ENCODE results near the gene RAET1L. TPM values are rescaled to one million over a fixed set of nuclear protein-coding genes. Genes with fewer than 3 reads are reported as not detected.
"Not testable (repeated sequence)": the region's sequence is repeated elsewhere in the genome, so short reads cannot be mapped to it uniquely, and the experiment has no call there.

Gene RAET1L
- total RNA-seq, 2 donors from 2014 or later, result not detected

- H3K9me3 Mint-ChIP-seq, result no peaks in the 10 kb centered on the region
These were observed 3.5 kb upstream of the RAET1L start for GRCh38 chr6:150028799-150029198.

DNA sequence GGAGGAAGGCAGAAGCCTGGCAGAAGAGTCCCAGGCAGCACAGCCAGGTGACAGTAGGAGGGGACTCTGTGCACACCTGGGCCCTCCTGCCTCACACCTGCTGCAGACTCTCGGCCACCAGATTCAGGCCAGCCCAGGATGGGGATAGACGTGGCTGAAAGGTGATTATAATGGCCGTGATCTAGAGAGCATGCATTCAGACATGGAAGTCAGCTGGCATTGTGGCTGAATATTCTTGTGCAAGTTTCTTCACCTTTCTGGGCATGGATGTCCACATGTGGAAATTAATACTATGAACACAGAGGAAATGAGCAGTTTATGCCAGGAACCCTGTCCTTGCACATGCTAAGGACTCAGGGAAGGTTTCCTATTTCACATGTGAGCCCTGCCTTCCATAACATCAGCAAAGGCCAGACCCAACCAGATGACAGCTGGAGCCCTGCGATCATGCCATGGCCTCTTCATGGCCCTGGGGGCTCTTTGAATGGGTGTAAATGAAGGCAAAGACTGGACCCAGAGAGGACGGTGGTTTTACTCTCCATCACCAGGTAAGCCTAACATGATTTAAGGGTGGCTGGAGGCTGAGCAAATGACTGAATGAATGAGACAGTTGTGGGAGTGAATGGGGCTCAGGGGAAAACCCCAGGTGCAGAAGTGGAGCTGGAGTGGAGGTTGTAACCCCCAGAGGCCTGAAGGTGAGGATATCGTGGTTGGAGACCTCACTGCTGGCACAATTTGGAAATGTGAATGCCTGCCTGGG, 2.7 kb upstream of the RAET1L start:
- H3K9me3 Mint-ChIP-seq, result no peaks in the 10 kb centered on the region
- no peak overlapping the region for H3K27ac Mint-ChIP-seq
- ATAC-seq (no peak), DNase-seq (ENCODE audit: low spot score in 2 of 2) (no peak)
- no peaks in the 10 kb centered on the region for H3K36me3 Mint-ChIP-seq

More at GRCh38 chr6:150028799-150029198, 3.5 kb upstream of the RAET1L start:
- DNase-seq (ENCODE audit: low spot score in 2 of 2) (no peak), ATAC-seq (no peak)
- no peaks in the 10 kb centered on the region for H3K36me3 Mint-ChIP-seq
- no peak overlapping the region for H3K27ac Mint-ChIP-seq

- DNase-seq (ENCODE audit: low spot score in 2 of 2) (no peak), ATAC-seq (no peak)
- Mint-ChIP-seq H3K9me3 (no peaks in the 10 kb centered on the region), H3K36me3 (no peaks in the 10 kb centered on the region), H3K27ac (no peak overlapping the region)
These were observed 1.9 kb upstream of the RAET1L start for GRCh38 chr6:150026976-150027805.

- no peak for DNase-seq (ENCODE audit: low spot score in 2 of 2)
- Mint-ChIP-seq H3K36me3 (no peaks in the 10 kb centered on the region), H3K9me3 (no peaks in the 10 kb centered on the region), H3K27ac (no peak overlapping the region)
- ATAC-seq, result peak in 1 of 2 donors; percentile 4
These were observed 631 bp downstream of the RAET1L start for GRCh38 chr6:150024646-150025155.

DNA sequence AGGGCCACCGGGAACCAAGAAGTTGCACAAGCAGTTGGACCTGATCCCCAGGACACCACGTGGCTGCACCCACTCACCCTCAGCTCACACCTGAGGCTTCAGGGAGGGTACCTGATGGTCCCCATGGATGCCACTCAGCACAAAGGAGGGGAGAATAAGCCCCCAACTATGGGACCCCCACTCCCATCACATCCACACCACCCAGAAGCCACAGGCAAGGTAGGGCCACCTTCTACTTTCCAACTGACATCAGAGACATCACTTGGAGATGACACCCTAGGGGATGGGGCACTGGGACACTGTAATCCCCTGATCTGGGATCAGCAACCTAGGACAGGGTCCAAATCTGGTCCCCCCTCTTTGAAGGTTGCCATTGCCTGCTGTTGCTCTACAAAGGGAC, 1.3 kb downstream of the RAET1L start:
- ATAC-seq; DNase-seq (ENCODE audit: low spot score in 2 of 2); H3K9me3 Mint-ChIP-seq; H3K27ac Mint-ChIP-seq; H3K36me3 Mint-ChIP-seq: not testable (repeated sequence)

DNA sequence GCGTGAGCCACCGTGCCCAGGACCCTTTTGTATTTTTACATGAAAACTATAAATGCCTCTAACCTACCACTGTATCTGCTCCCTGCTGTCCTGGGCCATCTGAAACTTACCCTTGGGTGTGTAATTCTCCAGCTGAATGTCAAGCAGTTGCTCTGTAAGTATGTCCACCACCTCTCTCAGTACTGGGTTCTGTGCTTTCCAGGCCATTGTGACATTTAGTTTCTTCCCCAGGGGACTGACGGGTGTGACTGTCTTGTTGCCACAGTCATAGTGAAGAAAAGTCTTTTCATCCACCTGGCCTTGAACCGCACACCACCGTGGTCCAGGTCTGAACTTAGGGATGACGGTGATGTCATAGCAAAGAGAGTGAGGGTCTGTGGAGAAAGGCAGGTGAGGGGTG, 3.5 kb downstream of the RAET1L start:
- not testable (repeated sequence) for ATAC-seq, H3K36me3 Mint-ChIP-seq, H3K9me3 Mint-ChIP-seq

DNA sequence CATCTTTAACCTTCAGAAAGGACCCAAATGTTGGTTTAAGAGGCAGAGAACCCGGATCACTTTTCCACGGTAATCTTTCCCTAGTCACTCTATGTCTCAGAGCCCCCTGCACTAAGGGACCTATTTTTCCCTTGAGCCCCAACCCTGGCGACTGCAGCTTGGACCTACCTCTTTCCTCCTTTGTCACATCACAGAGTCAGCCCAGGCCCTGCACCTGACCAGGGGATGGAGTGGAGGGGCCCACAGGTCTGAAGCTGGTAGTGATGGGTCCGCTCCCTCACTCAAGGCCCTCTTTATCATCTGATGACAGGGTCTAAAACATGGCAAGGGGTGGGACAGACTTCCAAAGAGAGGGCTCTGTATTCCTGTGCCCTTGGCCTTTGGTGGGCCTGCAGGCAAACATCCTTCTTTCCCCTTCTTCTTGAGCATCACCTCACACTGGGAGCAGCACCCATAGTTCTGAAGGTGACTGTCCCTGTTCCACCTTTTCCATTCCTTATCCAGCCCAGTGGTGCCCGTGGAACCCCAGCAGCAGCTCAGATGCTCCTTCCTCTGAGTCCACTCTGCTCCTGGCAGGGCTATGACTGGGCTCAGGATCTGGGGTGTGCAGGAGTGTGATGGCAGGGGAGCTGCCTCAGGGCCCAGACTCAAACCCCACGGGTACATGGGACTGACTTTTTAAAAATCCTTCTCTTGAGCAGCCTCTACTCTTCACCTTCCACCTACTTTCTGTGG, 6.3 kb downstream of the RAET1L start:
- Mint-ChIP-seq H3K9me3 (no peaks in the 10 kb centered on the region), H3K27ac (no peak overlapping the region), H3K36me3 (peaks cover 0 to 1% of the 10 kb centered on the region in 2 donors)
- DNase-seq (ENCODE audit: low spot score in 2 of 2) (no peak), ATAC-seq (no peak)

More for the DNA sequence above, 3.5 kb downstream of the RAET1L start:
- not testable (repeated sequence) for H3K27ac Mint-ChIP-seq; DNase-seq (ENCODE audit: low spot score in 2 of 2)

DNA sequence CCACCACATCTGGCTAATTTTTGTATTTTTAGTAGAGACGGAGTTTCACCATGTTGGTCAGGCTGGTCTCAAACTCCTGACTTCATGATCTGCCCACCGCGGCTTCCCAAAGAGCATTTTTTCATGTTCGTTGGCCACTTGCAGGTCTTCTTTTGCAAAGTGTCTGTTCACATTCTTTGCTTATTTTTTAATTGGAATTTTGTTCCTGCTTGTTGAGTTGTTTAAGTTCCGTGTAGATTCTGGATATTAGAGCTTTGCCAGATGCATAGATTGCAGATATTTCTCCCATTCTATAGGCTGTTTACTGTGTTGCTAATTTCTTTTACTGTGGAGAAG, 8.2 kb downstream of the RAET1L start:
- not testable (repeated sequence) for H3K9me3 Mint-ChIP-seq; H3K36me3 Mint-ChIP-seq; ATAC-seq; H3K27ac Mint-ChIP-seq; DNase-seq (ENCODE audit: low spot score in 2 of 2)

GRCh38 chr6:150016324-150017185, 8.8 kb downstream of the RAET1L start:
- peaks cover 0 to 5% of the 10 kb centered on the region in 2 donors for H3K36me3 Mint-ChIP-seq
- peak in 1 of 2 donors; percentile 57 for DNase-seq (ENCODE audit: low spot score in 2 of 2)
- H3K27ac Mint-ChIP-seq, result no peak overlapping the region
- no peaks in the 10 kb centered on the region for H3K9me3 Mint-ChIP-seq
- peak; percentile 56 to 79 for ATAC-seq

DNA sequence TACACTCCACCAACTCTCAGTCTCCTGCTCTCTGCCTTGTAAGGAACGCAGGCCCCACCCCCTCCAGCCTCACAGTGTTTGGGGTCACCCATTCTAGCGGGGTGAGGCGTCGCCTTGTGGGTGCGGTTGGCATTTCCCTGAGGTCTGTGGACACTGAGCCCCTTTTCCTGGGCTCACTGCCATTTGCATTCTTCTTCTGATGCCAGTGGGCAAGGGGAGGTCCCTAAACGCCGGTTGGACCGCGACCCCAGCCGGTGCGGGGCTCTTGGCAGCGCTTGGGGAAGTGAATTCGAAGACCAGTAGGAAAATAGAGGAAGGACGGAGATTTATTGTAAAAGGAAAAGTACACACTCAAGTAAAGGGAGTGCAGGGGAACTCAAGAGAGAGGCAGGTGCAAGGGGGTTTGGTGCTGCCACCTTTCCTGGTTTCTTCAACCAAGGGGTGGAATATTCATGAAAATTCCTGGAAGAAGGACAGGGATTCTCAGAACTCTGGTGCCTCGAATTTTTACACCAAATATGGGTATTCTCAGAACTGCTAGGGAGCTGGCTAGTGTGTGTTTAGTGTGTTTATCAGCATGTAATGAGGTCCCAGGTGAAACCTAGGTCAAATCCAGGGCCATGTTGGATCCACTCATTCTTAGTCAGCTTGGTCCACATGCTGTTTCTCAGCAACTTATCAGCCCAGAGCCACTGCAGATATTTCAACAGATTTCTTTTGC, 9.9 kb downstream of the RAET1L start:
- H3K36me3 Mint-ChIP-seq; H3K27ac Mint-ChIP-seq; DNase-seq (ENCODE audit: low spot score in 2 of 2); H3K9me3 Mint-ChIP-seq: not testable (repeated sequence)
- ATAC-seq, result peak; percentile 52 to 83

DNA sequence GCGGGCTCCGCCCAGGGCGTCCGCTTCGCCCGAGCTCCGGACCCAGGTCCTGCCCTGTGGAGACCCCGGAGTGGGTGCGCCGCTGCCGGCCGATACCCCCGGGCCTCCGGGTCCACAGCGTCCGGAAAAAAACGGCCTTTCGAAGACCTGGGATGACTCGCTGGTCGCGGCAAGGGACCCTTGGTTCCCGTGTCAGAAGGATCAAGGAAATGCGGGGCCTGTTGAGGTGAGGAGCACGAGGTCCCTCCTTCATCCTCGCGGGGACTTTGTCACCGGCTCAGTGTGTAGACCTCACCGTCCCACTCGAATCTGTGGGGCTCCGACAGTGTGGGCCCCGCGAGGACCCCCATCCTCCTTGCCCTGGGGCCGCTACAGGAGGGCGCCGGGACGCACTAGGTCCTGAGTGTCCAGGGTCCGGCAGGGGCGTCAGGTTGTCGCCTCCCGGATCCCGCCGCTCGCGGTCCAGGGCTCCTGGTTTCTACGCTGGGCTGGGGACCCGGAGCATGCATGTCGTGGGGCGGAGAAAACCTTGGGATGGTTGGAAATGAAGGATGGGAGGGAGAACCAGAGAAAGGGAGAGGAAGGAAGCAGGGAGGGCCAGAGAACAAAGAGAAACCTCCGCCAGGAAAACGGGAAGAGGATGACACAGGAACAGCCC, 10.6 kb downstream of the RAET1L start:
- not testable (repeated sequence) for H3K27ac Mint-ChIP-seq; H3K36me3 Mint-ChIP-seq; ATAC-seq; DNase-seq (ENCODE audit: low spot score in 2 of 2); H3K9me3 Mint-ChIP-seq

- not testable (repeated sequence) for H3K27ac Mint-ChIP-seq; DNase-seq (ENCODE audit: low spot score in 2 of 2); H3K36me3 Mint-ChIP-seq; H3K9me3 Mint-ChIP-seq; ATAC-seq
These were observed 11.3 kb downstream of the RAET1L start for GRCh38 chr6:150013785-150014622.

GRCh38 chr6:150012846-150013784, 12.2 kb downstream of the RAET1L start:
- not testable (repeated sequence) for H3K27ac Mint-ChIP-seq; H3K36me3 Mint-ChIP-seq; ATAC-seq; H3K9me3 Mint-ChIP-seq; DNase-seq (ENCODE audit: low spot score in 2 of 2)

Measured in activated naive CD4-positive, alpha-beta T cell treated with anti-CD3 and anti-CD28 coated beads, Interleukin-2, amount 50 U/mL, for 72 hours (primary cell).